ENCODE measurements around the gene UCN2. TPM values are rescaled to one million over a fixed set of nuclear protein-coding genes. Genes with fewer than 3 reads are reported as not detected.

Gene UCN2
- total and polyA plus RNA-seq, 3 donors from 2014 or later: 0.86 to 1.2 (median 0.87) TPM

GRCh38 chr3:48601622-48601994, 38.0 kb upstream of the UCN2 start:
- intact Hi-C loops (cut with DNase I; ENCODE audit: low total_unique reads): no loop called here
- no peak overlapping the region for H3K4me3 ChIP-seq
- peaks cover 24% of the 10 kb centered on the region for H3K4me1 ChIP-seq
- no peak for DNase-seq
- no peak overlapping the region for H3K27ac ChIP-seq
- TF ChIP-seq CTCF (IDR thresholded peaks at IDR 0.05): no peak
- TF ChIP-seq POLR2A (IDR thresholded peaks at IDR 0.05): no peak
- no peaks in the 10 kb centered on the region for H3K9me3 ChIP-seq
- 51 to 88% methylated on average over 2 of the region's 2 CpGs for WGBS, 2 donors
- H3K27me3 ChIP-seq: no peaks in the 10 kb centered on the region
- H3K36me3 ChIP-seq (ENCODE audit: low read depth, missing control alignments): no peaks in the 10 kb centered on the region

DNA sequence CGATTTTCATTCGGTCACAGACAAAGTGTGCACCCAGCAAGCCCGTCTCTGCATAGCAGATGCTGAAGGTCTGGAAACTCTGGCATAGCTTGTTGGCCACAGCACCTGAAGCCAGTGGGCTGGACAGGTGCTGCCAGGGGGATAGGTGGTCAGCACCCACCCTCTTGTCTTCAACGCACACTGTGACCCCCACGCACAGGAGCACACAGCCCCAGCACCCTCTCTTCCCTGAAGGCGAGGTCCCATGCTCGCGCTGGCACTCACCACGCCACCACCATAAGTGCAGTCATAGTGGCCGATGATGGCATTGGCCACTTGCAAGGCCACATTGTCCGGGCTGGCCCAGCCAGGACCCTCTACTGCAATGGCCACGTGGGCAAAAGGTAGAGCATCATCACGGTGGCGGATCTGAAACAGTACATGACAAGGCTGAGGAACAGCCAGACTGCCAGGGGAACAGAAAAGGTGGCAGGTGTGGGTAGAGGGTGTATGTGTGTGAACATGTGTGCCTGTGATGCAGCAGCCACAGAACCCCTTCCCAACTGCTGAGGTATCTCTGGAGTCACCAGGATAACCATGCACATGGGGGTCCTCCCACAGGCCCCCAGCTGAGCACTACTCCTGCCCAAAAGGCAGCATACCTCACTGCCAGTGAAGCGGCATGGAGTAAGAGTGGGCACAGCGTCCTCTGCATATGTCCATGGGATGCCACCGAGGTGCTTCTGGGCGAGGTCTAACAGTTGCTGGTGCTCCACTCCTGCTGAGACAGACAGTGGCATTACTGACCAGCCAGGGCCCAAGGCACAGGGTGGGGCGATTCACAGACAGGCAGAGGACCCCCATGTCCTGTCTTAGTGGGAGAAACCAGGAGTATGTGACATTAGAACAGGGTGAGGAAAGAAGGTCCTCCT, 37.4 kb upstream of the UCN2 start:
- no peaks in the 10 kb centered on the region for H3K9me3 ChIP-seq
- no peaks in the 10 kb centered on the region for H3K27me3 ChIP-seq
- TF ChIP-seq POLR2A (IDR thresholded peaks at IDR 0.05) (no peak), CTCF (IDR thresholded peaks at IDR 0.05) (no peak)
- DNase-seq: no peak
- H3K4me1 ChIP-seq: peaks cover 24% of the 10 kb centered on the region
- H3K36me3 ChIP-seq (ENCODE audit: low read depth, missing control alignments): no peaks in the 10 kb centered on the region
- H3K27ac ChIP-seq: no peak overlapping the region
- H3K4me3 ChIP-seq: no peak overlapping the region
- intact Hi-C loops (cut with DNase I; ENCODE audit: low total_unique reads): no loop called here
- 92 to 100% methylated on average over 6 to 19 of the region's 19 CpGs for WGBS, 2 donors

- H3K36me3 ChIP-seq (ENCODE audit: low read depth, missing control alignments): no peaks in the 10 kb centered on the region
- TF ChIP-seq POLR2A (IDR thresholded peaks at IDR 0.05) (no peak), CTCF (IDR thresholded peaks at IDR 0.05) (no peak)
- 91 to 95% methylated on average over 12 of the region's 12 CpGs for WGBS, 2 donors
- no peaks in the 10 kb centered on the region for H3K9me3 ChIP-seq
- intact Hi-C loops (cut with DNase I; ENCODE audit: low total_unique reads): no loop called here
- H3K27me3 ChIP-seq: no peaks in the 10 kb centered on the region
- peaks cover 33% of the 10 kb centered on the region for H3K4me1 ChIP-seq
- peak overlapping the region in 1 of 2 donors; percentile 75 for H3K27ac ChIP-seq
- no peak for DNase-seq
- no peak overlapping the region for H3K4me3 ChIP-seq
Measured at GRCh38 chr3:48599509-48600285, 36.1 kb upstream of the UCN2 start.

DNA sequence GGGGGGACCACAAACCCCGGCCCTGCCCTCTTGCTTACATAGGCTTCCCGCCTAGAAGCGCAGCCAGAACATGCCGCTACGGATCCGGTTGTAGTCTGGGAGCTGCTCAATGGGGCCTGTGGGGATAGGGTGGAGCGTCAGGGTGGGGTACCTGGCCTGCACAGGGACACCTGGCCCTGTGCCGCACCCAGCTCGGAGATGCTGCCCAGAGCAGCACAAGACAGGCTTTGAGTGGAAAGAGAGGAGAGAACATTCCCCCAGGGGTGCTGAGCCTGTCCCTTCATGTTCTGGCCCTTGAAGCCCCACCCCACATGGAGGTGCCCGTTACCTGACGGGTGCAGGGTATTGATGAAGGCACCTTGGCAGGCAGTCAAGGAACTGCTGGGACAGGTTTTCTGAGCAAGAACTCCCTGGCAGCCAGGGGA, 35.5 kb upstream of the UCN2 start:
- TF ChIP-seq CTCF (IDR thresholded peaks at IDR 0.05): no peak
- Histone ChIP-seq H3K9me3 (no peaks in the 10 kb centered on the region), H3K4me3 (no peak overlapping the region), H3K27ac (peak overlapping the region; percentile 14 to 75), H3K27me3 (no peaks in the 10 kb centered on the region), H3K4me1 (peaks cover 33% of the 10 kb centered on the region), H3K36me3 (ENCODE audit: low read depth, missing control alignments) (no peaks in the 10 kb centered on the region)
- peak; percentile 32 for DNase-seq
- intact Hi-C loops (cut with DNase I; ENCODE audit: low total_unique reads): no loop called here
- WGBS, 2 donors: 60 to 62% methylated on average over 10 to 11 of the region's 11 CpGs

Data from testis (tissue), 3 donors.